Activated CD4-positive, alpha-beta T cell treated with anti-CD3 and anti-CD28 coated beads, Interleukin-2, amount 10 ng/mL, durations not matched to agents 7 days and 5 days (primary cell): ENCODE measurements around the gene RARRES2. TPM values are rescaled to one million over a fixed set of nuclear protein-coding genes. Genes with fewer than 3 reads are reported as not detected.

ENCODE experiments used
- CTCF ChIA-PET: fragments of 350-600 bp; sonication (Branson Sonifier 250); formaldehyde crosslinking; loops from one replicate; lab custom pipeline; 2021; ENCODE audit warnings: antibody characterized with exemption; lab: Charles Lee
- POLR2A ChIA-PET: fragments of 350-600 bp; sonication (Branson Sonifier 250); formaldehyde crosslinking; loops from one replicate; lab custom pipeline; 2021; ENCODE audit warnings: antibody characterized with exemption; lab: Charles Lee
- DNase-seq: peaks from one replicate; pipeline ENCODE4 v3.0.0-alpha.2; 2020
- H3K27ac Mint-ChIP-seq: one replicate; pipeline ENCODE4 v1.8.0; 2021; ENCODE audit warnings: mild to moderate bottlenecking, moderate library complexity, mixed read lengths
- H3K27me3 Mint-ChIP-seq: one replicate; pipeline ENCODE4 v1.8.0; 2021; ENCODE audit warnings: mixed read lengths
- H3K36me3 Mint-ChIP-seq: one replicate; pipeline ENCODE4 v1.8.0; 2021; ENCODE audit warnings: low read depth, mixed read lengths
- H3K4me1 Mint-ChIP-seq: one replicate; pipeline ENCODE4 v1.8.0; 2021; ENCODE audit warnings: mixed read lengths
- H3K4me3 Mint-ChIP-seq: one replicate; pipeline ENCODE4 v1.8.0; 2021; ENCODE audit warnings: mild to moderate bottlenecking, moderate library complexity, mixed read lengths
- H3K9me3 Mint-ChIP-seq: one replicate; pipeline ENCODE4 v1.8.0; 2021; ENCODE audit warnings: mixed read lengths
- total RNA-seq, 2 experiments: library from RNA; stranded (reverse); gene quantifications; one replicate each; pipeline ENCODE4 v1.2.3, GENCODE V29; 2021

Gene RARRES2
- total RNA-seq, 2 experiments from 2014 or later = not detected

- H3K9me3 Mint-ChIP-seq = peaks cover 4% of the 10 kb centered on the region
- peak overlapping the region; percentile 89 for H3K27ac Mint-ChIP-seq
- DNase-seq = peak; percentile 71
- no peaks in the 10 kb centered on the region for H3K36me3 Mint-ChIP-seq
- peaks cover 39% of the 10 kb centered on the region for H3K4me1 Mint-ChIP-seq
- POLR2A ChIA-PET = no interaction called here
- no peak overlapping the region for H3K4me3 Mint-ChIP-seq
- no peaks in the 10 kb centered on the region for H3K27me3 Mint-ChIP-seq
- CTCF ChIA-PET = interaction anchor here (0.7 to 1.3 kb wide), 2 partner anchors 7 to 11 kb away, joined by 3 to 6 read pairs; partner anchors contain the start of gene REPIN1
These were observed 15.8 kb upstream of the RARRES2 start for GRCh38 chr7:150357270-150357669.

DNA sequence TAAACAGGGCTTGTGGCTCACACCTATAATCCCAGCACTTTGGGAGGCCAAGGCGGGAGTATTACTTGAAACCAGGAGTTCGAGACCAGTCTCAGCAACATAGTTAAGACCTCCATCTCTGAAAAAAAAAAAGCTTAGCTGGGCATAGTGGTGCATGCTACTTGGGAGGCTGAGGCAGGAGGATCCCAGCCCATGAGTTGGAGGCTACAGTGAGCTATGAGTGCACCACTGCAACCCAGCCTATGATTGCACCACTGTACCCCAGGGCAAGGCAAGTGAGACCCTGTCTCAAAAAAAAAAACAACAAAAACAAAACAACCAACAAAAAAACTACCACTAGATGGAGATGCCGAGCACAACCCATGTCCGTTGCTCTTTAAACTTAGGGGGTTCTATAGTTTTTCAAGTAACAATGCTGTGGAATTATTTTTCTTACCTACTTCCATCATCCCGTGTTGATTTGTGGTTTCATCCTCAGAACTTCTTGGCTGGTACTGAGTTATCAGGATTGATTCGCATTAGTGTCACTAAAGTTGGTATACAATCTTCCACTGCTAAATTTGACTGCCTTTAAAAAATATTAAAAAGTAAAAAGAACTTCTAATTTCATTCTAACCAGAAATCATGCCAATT is 15.0 kb upstream of the RARRES2 start:
- DNase-seq = peak; percentile 42
- peaks cover 39% of the 10 kb centered on the region for H3K4me1 Mint-ChIP-seq

GRCh38 chr7:150355666-150356059 is 14.2 kb upstream of the RARRES2 start:
- no peak for DNase-seq
- Mint-ChIP-seq H3K9me3 (peaks cover 4% of the 10 kb centered on the region), H3K36me3 (no peaks in the 10 kb centered on the region), H3K27me3 (peaks cover 5% of the 10 kb centered on the region), H3K4me3 (no peak overlapping the region), H3K4me1 (peaks cover 39% of the 10 kb centered on the region), H3K27ac (no peak overlapping the region)
- ChIA-PET POLR2A (no interaction called here), CTCF (interaction anchor here (0.6 to 1.7 kb wide), 6 partner anchors 11 to 370 kb away, joined by 3 to 7 read pairs (median 4); no protein-coding TSS in a partner anchor)

More for the DNA sequence above, 15.0 kb upstream of the RARRES2 start:
- Mint-ChIP-seq H3K27me3 (peaks cover 4% of the 10 kb centered on the region), H3K9me3 (peaks cover 4% of the 10 kb centered on the region), H3K4me3 (no peak overlapping the region), H3K36me3 (no peaks in the 10 kb centered on the region), H3K27ac (peak overlapping the region; percentile 61)
- ChIA-PET CTCF (interaction anchor here (0.6 to 1.7 kb wide), 6 partner anchors 8 to 369 kb away, joined by 3 to 7 read pairs (median 4); no protein-coding TSS in a partner anchor), POLR2A (no interaction called here)

DNA sequence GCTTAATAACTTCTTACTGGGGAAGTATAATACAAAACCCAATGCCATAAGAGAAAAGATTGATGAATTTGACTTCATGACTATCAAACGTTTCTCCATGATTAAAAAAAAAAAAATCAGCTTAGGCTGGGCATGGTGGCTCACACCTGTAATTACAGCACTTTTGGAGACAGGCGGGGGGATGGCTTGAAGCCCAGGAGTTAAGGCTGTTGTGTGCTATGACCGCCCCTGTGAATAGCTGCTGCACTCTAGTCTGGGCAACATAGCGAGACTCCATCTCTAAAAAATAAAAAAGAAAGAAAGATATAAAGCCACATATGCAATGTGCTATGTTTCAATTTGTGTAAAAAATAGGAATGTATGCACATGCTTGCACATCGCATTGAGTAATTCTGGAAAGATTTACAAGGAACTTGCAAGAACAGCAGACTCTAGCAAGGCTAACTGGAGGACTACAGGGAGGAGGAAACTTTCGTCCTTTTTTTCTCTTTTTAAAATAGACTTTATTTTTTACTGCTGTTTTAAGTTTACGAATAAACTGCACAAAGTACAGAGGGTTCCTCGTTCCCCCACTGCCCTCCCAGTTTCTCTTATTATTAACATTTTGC is 10.3 kb upstream of the RARRES2 start:
- H3K4me1 Mint-ChIP-seq = peaks cover 7% of the 10 kb centered on the region
- H3K4me3 Mint-ChIP-seq = no peak overlapping the region
- POLR2A ChIA-PET = no interaction called here
- CTCF ChIA-PET = no interaction called here
- H3K36me3 Mint-ChIP-seq = no peaks in the 10 kb centered on the region
- H3K27ac Mint-ChIP-seq = no peak overlapping the region
- H3K9me3 Mint-ChIP-seq = no peaks in the 10 kb centered on the region
- peaks cover 12% of the 10 kb centered on the region for H3K27me3 Mint-ChIP-seq
- no peak for DNase-seq

DNA sequence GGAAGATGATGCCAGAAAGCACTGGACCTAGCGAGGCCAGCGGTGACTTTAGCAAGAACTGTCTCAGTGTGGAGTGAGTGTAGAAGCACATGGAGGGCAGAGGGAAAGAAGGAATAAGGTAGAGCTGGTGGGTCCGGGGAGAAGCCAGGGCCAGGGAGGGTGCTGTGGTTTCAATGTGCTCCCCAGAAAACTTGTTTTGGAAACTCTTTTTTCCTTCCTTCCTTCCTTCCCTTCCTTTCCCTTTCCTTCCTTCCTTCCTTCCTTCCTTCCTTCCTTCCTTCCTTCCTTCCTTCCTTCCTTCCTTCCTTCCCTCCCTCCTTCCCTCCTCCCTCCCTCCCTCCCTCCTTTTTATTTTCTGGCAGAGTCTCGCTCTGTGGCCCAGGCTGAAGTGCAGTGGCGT is 5.5 kb upstream of the RARRES2 start:
- DNase-seq = no peak

DNA sequence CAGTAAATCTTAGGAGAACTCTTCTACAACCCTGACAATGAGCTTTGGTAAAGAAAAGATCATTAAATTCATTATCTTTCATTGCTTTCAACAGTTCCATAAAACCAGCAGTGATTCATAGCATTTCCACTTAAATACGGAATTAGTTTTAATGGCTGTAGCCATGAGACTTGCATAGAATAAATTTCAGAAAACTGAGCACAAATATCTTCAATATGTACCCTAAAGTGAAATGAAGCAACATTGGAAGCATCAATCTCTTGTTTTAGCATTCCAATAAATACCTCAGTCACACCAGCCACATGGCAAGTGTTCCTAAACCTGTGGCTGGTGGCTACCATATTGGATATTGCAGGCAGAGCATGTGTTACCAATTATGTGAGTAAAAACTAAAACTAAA is 3.6 kb upstream of the RARRES2 start:
- Mint-ChIP-seq H3K27ac (no peak overlapping the region), H3K27me3 (peaks cover 33% of the 10 kb centered on the region), H3K4me1 (no peaks in the 10 kb centered on the region), H3K36me3 (no peaks in the 10 kb centered on the region), H3K4me3 (no peak overlapping the region), H3K9me3 (peaks cover 5% of the 10 kb centered on the region)
- no peak for DNase-seq
- CTCF ChIA-PET = interaction anchor here (0.6 kb wide), 1 partner anchor 25 kb away, joined by 3 read pairs; no protein-coding TSS in a partner anchor
- POLR2A ChIA-PET = no interaction called here

More for the DNA sequence above, 5.5 kb upstream of the RARRES2 start:
- Mint-ChIP-seq H3K27me3 (peaks cover 34% of the 10 kb centered on the region), H3K4me1 (no peaks in the 10 kb centered on the region), H3K27ac (no peak overlapping the region), H3K9me3 (peaks cover 5% of the 10 kb centered on the region), H3K4me3 (no peak overlapping the region), H3K36me3 (no peaks in the 10 kb centered on the region)
- POLR2A ChIA-PET = no interaction called here
- CTCF ChIA-PET = interaction anchor here (1.3 kb wide), 1 partner anchor 8 kb away, joined by 3 read pairs; no protein-coding TSS in a partner anchor

DNA sequence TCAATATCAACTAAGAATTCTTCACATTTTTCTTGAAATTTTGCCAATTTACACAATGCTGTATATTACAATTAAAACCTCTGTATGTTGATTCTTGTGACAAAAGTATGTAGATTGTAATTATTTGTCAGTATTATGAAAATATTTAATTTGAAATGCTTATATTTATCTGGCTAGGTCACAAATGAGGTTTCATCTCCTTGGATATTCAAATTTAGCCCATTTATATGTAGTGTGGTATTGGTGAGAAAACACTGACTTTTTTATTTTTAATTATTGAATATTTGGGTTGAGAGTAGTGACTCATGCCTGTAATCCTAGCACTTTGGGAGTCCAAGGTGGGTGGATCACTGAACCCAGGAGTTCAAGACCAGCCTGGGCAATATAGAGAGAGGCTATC is 2.9 kb upstream of the RARRES2 start:
- DNase-seq = no peak
- Mint-ChIP-seq H3K4me1 (no peaks in the 10 kb centered on the region), H3K36me3 (no peaks in the 10 kb centered on the region), H3K4me3 (no peak overlapping the region), H3K27ac (no peak overlapping the region), H3K27me3 (peaks cover 37% of the 10 kb centered on the region), H3K9me3 (peaks cover 5% of the 10 kb centered on the region)
- CTCF ChIA-PET = interaction anchor here (0.6 kb wide), 1 partner anchor 24 kb away, joined by 3 read pairs; no protein-coding TSS in a partner anchor
- POLR2A ChIA-PET = no interaction called here

- no peaks in the 10 kb centered on the region for H3K4me1 Mint-ChIP-seq
- H3K9me3 Mint-ChIP-seq = peaks cover 5% of the 10 kb centered on the region
- peaks cover 36% of the 10 kb centered on the region for H3K27me3 Mint-ChIP-seq
- ChIA-PET CTCF (interaction anchor here (0.6 kb wide), 1 partner anchor 128 kb away, joined by 3 read pairs; no protein-coding TSS in a partner anchor), POLR2A (no interaction called here)
- no peaks in the 10 kb centered on the region for H3K36me3 Mint-ChIP-seq
- peak overlapping the region; percentile 48 for H3K27ac Mint-ChIP-seq
- no peak overlapping the region for H3K4me3 Mint-ChIP-seq
- DNase-seq = no peak
These were observed 1.8 kb upstream of the RARRES2 start for GRCh38 chr7:150343225-150343624.

- Mint-ChIP-seq H3K36me3 (no peaks in the 10 kb centered on the region), H3K27ac (no peak overlapping the region), H3K9me3 (peaks cover 5% of the 10 kb centered on the region), H3K27me3 (peaks cover 32% of the 10 kb centered on the region), H3K4me3 (no peak overlapping the region), H3K4me1 (no peaks in the 10 kb centered on the region)
- POLR2A ChIA-PET = no interaction called here
- no peak for DNase-seq
- CTCF ChIA-PET = no interaction called here
These were observed 636 bp upstream of the RARRES2 start for GRCh38 chr7:150342121-150342408.

DNA sequence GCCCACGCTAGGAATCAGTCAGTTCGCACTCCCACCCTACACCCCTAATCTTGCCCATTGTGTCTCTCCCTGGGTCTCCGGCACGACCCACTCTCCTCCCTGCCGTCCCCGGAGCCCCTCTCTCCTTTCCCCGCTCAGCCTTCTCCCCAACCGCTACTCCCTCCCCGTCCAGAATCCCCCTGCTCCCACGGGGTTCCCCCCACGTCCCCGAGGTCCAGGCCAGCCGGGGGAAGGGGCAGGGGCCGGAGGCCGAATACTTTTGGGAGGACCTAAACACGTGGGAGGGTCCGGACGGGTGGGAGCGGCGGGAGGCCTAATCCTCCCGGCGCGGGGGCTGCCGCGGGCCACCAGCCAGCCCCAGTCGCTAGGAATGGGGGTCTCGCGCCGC is 560 bp downstream of the RARRES2 start:
- H3K9me3 Mint-ChIP-seq = peaks cover 5% of the 10 kb centered on the region
- CTCF ChIA-PET = no interaction called here
- H3K4me3 Mint-ChIP-seq = no peak overlapping the region
- no peak overlapping the region for H3K27ac Mint-ChIP-seq
- H3K4me1 Mint-ChIP-seq = no peaks in the 10 kb centered on the region
- H3K27me3 Mint-ChIP-seq = peaks cover 24% of the 10 kb centered on the region
- no peaks in the 10 kb centered on the region for H3K36me3 Mint-ChIP-seq
- POLR2A ChIA-PET = no interaction called here
- no peak for DNase-seq

- H3K27ac Mint-ChIP-seq = no peak overlapping the region
- H3K27me3 Mint-ChIP-seq = peaks cover 24% of the 10 kb centered on the region
- no peaks in the 10 kb centered on the region for H3K4me1 Mint-ChIP-seq
- peaks cover 5% of the 10 kb centered on the region for H3K9me3 Mint-ChIP-seq
- no peak overlapping the region for H3K4me3 Mint-ChIP-seq
- no peak for DNase-seq
- POLR2A ChIA-PET = no interaction called here
- no peaks in the 10 kb centered on the region for H3K36me3 Mint-ChIP-seq
- CTCF ChIA-PET = interaction anchor here (1.1 kb wide), 1 partner anchor 98 kb away, joined by 3 read pairs; no protein-coding TSS in a partner anchor
These were observed 1.2 kb downstream of the RARRES2 start for GRCh38 chr7:150340024-150340749.

DNA sequence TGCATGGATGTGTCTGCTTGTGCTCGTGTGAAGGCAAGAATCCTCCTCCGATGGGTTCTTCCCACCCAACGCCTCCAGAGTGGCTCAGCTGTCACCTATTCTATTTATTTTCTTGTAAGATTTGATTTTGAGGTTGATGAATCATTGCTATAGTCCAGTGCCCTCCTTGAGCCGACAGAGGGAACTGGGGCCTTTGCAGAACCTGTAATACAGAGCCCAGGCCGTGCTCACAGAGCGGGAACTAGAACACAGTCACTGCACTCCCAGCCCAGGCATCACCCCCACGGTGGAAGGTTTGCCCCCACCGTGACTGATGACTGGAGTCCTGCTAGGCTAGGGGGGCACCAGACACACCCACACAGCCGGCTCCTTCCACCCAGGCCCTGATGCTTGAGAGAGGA is 2.0 kb downstream of the RARRES2 start:
- ChIA-PET CTCF (interaction anchor here (1.1 kb wide), 1 partner anchor 99 kb away, joined by 3 read pairs; no protein-coding TSS in a partner anchor), POLR2A (no interaction called here)
- Mint-ChIP-seq H3K4me1 (no peaks in the 10 kb centered on the region), H3K4me3 (no peak overlapping the region), H3K27me3 (peaks cover 24% of the 10 kb centered on the region), H3K27ac (no peak overlapping the region), H3K36me3 (no peaks in the 10 kb centered on the region), H3K9me3 (peaks cover 5% of the 10 kb centered on the region)
- no peak for DNase-seq
